ENCODE results near the gene CDKN1A.
"Not testable (repeated sequence)": the region's sequence is repeated elsewhere in the genome, so short reads cannot be mapped to it uniquely, and the experiment has no call there.

Gene CDKN1A

GRCh38 chr6:36699348-36699747, 20.8 kb downstream of the CDKN1A start:
- no peak for DNase-seq

GRCh38 chr6:36700071-36700812, 21.7 kb downstream of the CDKN1A start:
- DNase-seq: no peak

GRCh38 chr6:36700831-36701230, 22.3 kb downstream of the CDKN1A start:
- no peak for DNase-seq

- peak; percentile 20 for DNase-seq
These were observed 23.0 kb downstream of the CDKN1A start for GRCh38 chr6:36701401-36701991.

- DNase-seq: no peak
These were observed 24.1 kb downstream of the CDKN1A start for GRCh38 chr6:36702656-36703055.

- no peak for DNase-seq
These were observed 24.6 kb downstream of the CDKN1A start for GRCh38 chr6:36703081-36703606.

- no peak for DNase-seq
These were observed 25.5 kb downstream of the CDKN1A start for GRCh38 chr6:36703982-36704381.

- not testable (repeated sequence) for DNase-seq
These were observed 26.6 kb downstream of the CDKN1A start for GRCh38 chr6:36704961-36705577.

GRCh38 chr6:36706339-36706738, 27.8 kb downstream of the CDKN1A start:
- no peak for DNase-seq

GRCh38 chr6:36712816-36713215, 34.3 kb downstream of the CDKN1A start:
- DNase-seq: no peak

GRCh38 chr6:36713846-36714245, 35.3 kb downstream of the CDKN1A start:
- DNase-seq: no peak

- DNase-seq: no peak
These were observed 36.0 kb downstream of the CDKN1A start for GRCh38 chr6:36714511-36714910.

GRCh38 chr6:36715469-36715868, 37.0 kb downstream of the CDKN1A start:
- DNase-seq: no peak

- DNase-seq: no peak
These were observed 38.1 kb downstream of the CDKN1A start for GRCh38 chr6:36716476-36717093.

GRCh38 chr6:36717231-36717825, 38.8 kb downstream of the CDKN1A start:
- DNase-seq: no peak

GRCh38 chr6:36717871-36718540, 39.5 kb downstream of the CDKN1A start:
- DNase-seq: no peak

GRCh38 chr6:36718560-36718959, 40.0 kb downstream of the CDKN1A start:
- no peak for DNase-seq

GRCh38 chr6:36719126-36719525, 40.6 kb downstream of the CDKN1A start:
- DNase-seq: no peak

GRCh38 chr6:36720251-36721141, 42.0 kb downstream of the CDKN1A start:
- no peak for DNase-seq

GRCh38 chr6:36721369-36722140, 43.0 kb downstream of the CDKN1A start:
- DNase-seq: no peak

- DNase-seq: no peak
These were observed 43.9 kb downstream of the CDKN1A start for GRCh38 chr6:36722365-36722764.

Data from activated CD4-positive, alpha-beta T cell treated with anti-CD3 and anti-CD28 coated beads, Interleukin-10, Interleukin-2, amounts not matched to agents 100 ng/mL and 50 ng/mL, durations not matched to agents 16 hours and 8 hours (primary cell).